Fibroblast of lung (primary cell): ENCODE measurements around the gene UBAP1L.

ENCODE experiments used
- CTCF ChIP-seq, 2 donors: IDR thresholded peaks in 1 of 2; conservative IDR thresholded peaks in 1 of 2; 1 replicate in 1 of 2; 2 replicates in 1 of 2; pipeline ENCODE4 v1.5.1; 2011 to 2012; ENCODE audit warnings: low read length in 2 of 2, control low read depth in 1 of 2, inconsistent platforms in 1 of 2, low read depth in 1 of 2, mild to moderate bottlenecking in 1 of 2
- EZH2 ChIP-seq: IDR thresholded peaks from 2 replicates; pipeline ENCODE4 v1.5.1; 2012; ENCODE audit warnings: low read length, control low read depth, mild to moderate bottlenecking; ENCODE audit errors: missing control alignments

- no peak for TF ChIP-seq CTCF (conservative IDR thresholded peaks at IDR 0.05 in 1 of 2, IDR thresholded peaks at IDR 0.05 in 1 of 2; ENCODE audit: low read depth in 1 of 2, low read length in 2 of 2)
- no peak for TF ChIP-seq EZH2
Measured at GRCh38 chr15:65085207-65085753, 29.7 kb downstream of the UBAP1L start.
